Right atrium auricular region (tissue), 2 donors: ENCODE measurements around the gene ADCK2. TPM values are rescaled to one million over a fixed set of nuclear protein-coding genes. Genes with fewer than 3 reads are reported as not detected.
"Not testable (repeated sequence)": the region's sequence is repeated elsewhere in the genome, so short reads cannot be mapped to it uniquely, and the experiment has no call there.

Experiments
- DNase-seq: peaks from one replicate; pipeline ENCODE4 v3.0.0-alpha.2; 2019; ENCODE audit warnings: low spot score
- H3K27ac ChIP-seq, 2 donors: fragments of 200-600 bp; sonication (generic); 1 replicate in 1 of 2; 2 replicates in 1 of 2; pipeline ENCODE4 v1.5.1; 2016 to 2019
- H3K27me3 ChIP-seq, 2 donors: fragments of 200-600 bp; sonication (generic); one replicate each; pipeline versions ENCODE4 v1.5.1 to v1.6.0; 2017 to 2019
- H3K36me3 ChIP-seq: fragments of 200-600 bp; sonication (generic); one replicate; pipeline ENCODE4 v1.5.1; 2016
- H3K4me1 ChIP-seq, 2 donors: fragments of 200-600 bp; sonication (generic); one replicate each; pipeline versions ENCODE4 v1.5.1 to v1.6.0; 2017 to 2019
- H3K4me3 ChIP-seq, 2 donors: fragments of 200-600 bp; sonication (generic); 1 replicate in 1 of 2; 2 replicates in 1 of 2; pipeline ENCODE4 v1.5.1; 2017 to 2019; ENCODE audit warnings: mild to moderate bottlenecking in 1 of 2, moderate library complexity in 1 of 2
- H3K9me3 ChIP-seq, 2 donors: fragments of 200-600 bp; sonication (generic); one replicate each; pipeline ENCODE4 v1.5.1; 2019
- total RNA-seq, 2 donors: library from RNA; depleted of rRNA; stranded (reverse); fragments of >200 nt; gene quantifications; one replicate each; pipeline ENCODE4 v1.1.0, GENCODE V29; 2016
- TF ChIP-seq, protein P1 (sequence below), 2 donors: fragments of 200-600 bp; sonication (generic); IDR thresholded peaks; one replicate each; pipeline ENCODE4 v1.5.1; 2019; ENCODE audit warnings: antibody characterized with exemption in 2 of 2

The ADCK2 gene
- total RNA-seq, 2 donors from 2014 or later = 16.6 to 21.8 TPM

- H3K27ac ChIP-seq = no peak overlapping the region
- H3K4me1 ChIP-seq = no peaks in the 10 kb centered on the region
- H3K9me3 ChIP-seq = no peaks in the 10 kb centered on the region
- no peak for DNase-seq
- no peak overlapping the region for H3K4me3 ChIP-seq
- H3K36me3 ChIP-seq = peaks cover 7% of the 10 kb centered on the region
- TF ChIP-seq, protein P1, sequence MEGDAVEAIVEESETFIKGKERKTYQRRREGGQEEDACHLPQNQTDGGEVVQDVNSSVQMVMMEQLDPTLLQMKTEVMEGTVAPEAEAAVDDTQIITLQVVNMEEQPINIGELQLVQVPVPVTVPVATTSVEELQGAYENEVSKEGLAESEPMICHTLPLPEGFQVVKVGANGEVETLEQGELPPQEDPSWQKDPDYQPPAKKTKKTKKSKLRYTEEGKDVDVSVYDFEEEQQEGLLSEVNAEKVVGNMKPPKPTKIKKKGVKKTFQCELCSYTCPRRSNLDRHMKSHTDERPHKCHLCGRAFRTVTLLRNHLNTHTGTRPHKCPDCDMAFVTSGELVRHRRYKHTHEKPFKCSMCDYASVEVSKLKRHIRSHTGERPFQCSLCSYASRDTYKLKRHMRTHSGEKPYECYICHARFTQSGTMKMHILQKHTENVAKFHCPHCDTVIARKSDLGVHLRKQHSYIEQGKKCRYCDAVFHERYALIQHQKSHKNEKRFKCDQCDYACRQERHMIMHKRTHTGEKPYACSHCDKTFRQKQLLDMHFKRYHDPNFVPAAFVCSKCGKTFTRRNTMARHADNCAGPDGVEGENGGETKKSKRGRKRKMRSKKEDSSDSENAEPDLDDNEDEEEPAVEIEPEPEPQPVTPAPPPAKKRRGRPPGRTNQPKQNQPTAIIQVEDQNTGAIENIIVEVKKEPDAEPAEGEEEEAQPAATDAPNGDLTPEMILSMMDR (IDR thresholded peaks at IDR 0.05) = peak in 1 of 2 donors; percentile 34
- H3K27me3 ChIP-seq = no peaks in the 10 kb centered on the region
Observed at GRCh38 chr7:140726281-140726680, 53.5 kb downstream of the ADCK2 start.

DNA sequence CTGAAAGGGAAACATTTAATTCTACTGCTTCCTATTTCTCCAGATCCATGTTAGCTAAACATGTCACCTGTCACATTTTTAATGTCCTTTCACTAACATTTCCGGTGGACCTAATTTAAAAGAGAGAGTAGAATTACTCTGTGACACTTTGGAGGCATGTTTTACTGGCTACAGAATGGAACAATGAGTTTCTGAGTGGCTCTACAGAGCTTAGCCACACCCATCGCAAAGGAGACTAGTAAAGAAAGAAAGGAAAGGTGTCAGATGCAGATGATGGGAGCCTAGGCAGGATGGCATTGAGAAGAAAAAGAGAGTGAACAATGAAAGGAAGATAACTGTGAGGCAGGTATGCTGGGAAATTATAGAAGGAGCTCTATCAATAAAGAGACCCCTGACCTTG, 59.7 kb downstream of the ADCK2 start:
- DNase-seq = no peak
- Histone ChIP-seq H3K27me3 (no peaks in the 10 kb centered on the region), H3K36me3 (no peaks in the 10 kb centered on the region), H3K9me3 (no peaks in the 10 kb centered on the region), H3K4me1 (no peaks in the 10 kb centered on the region), H3K27ac (no peak overlapping the region), H3K4me3 (no peak overlapping the region)
- TF ChIP-seq, protein P1 (IDR thresholded peaks at IDR 0.05) = no peak

DNA sequence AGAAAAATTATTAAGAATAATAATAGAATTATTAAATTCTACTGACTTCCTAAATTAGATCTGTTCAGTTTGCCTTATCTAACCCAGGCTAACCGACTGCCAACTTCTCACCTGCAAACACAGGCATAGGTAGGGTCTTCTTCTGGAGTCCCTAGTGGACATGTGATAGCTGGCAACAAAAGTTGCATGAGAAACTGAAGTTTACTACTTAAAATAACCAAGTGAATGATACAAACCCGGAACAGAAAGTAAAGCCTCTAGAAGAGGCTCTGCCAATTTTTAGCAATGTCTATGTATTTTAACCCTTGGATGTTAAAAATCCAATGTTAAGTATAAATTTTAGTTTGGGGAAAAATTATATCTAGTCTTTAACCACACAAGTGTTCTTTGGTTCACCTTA, 61.4 kb downstream of the ADCK2 start:
- H3K4me1 ChIP-seq = no peaks in the 10 kb centered on the region
- H3K27me3 ChIP-seq = no peaks in the 10 kb centered on the region
- H3K9me3 ChIP-seq = no peaks in the 10 kb centered on the region
- DNase-seq = no peak
- peaks cover 14% of the 10 kb centered on the region for H3K36me3 ChIP-seq
- TF ChIP-seq, protein P1 (IDR thresholded peaks at IDR 0.05) = no peak
- H3K27ac ChIP-seq = no peak overlapping the region
- no peak overlapping the region for H3K4me3 ChIP-seq

DNA sequence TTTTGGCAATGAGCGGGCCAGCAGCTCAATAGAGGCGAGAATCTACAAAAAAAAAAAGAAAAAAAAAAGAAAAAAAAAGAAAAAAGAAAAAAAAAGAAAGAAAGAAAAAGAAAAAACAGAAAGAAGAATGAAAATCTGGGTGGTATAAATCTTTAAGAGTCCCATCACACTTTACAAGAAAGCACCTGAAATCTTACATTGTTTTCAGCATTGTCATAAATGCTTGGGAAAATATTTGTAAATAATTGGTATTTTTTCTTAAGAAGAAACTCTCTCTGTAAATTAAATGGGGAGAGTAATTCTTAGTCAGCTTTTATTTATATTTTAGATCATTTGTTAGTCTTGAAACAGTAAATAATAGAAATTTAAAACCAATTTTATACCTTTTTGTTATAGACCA, 62.0 kb downstream of the ADCK2 start:
- peaks cover 19% of the 10 kb centered on the region for H3K36me3 ChIP-seq

GRCh38 chr7:140738280-140738679, 65.5 kb downstream of the ADCK2 start:
- no peaks in the 10 kb centered on the region for H3K27me3 ChIP-seq
- H3K36me3 ChIP-seq = peaks cover 25% of the 10 kb centered on the region
- H3K4me3 ChIP-seq = no peak overlapping the region
- H3K27ac ChIP-seq = no peak overlapping the region
- no peaks in the 10 kb centered on the region for H3K4me1 ChIP-seq
- H3K9me3 ChIP-seq = no peaks in the 10 kb centered on the region
- TF ChIP-seq, protein P1 (IDR thresholded peaks at IDR 0.05) = no peak
- no peak for DNase-seq

More for the DNA sequence above, 62.0 kb downstream of the ADCK2 start:
- no peak overlapping the region for H3K4me3 ChIP-seq
- no peaks in the 10 kb centered on the region for H3K4me1 ChIP-seq
- TF ChIP-seq, protein P1 (IDR thresholded peaks at IDR 0.05) = no peak
- H3K27ac ChIP-seq = no peak overlapping the region
- no peaks in the 10 kb centered on the region for H3K27me3 ChIP-seq
- H3K9me3 ChIP-seq = no peaks in the 10 kb centered on the region
- DNase-seq = no peak

DNA sequence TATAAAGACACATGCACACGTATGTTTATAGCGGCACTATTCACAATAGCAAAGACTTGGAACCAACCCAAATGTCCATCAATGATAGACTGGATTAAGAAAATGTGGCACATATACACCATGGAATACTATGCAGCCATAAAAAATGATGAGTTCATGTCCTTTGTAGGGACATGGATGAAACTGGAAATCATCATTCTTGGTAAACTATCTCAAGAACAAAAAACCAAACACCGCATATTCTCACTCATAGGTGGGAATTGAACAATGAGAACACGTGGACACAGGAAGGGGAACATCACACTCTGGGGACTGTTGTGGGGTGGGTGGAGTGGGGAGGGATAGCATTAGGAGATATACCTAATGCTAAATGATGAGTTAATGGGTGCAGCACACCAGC, 70.5 kb downstream of the ADCK2 start:
- not testable (repeated sequence) for H3K4me1 ChIP-seq, DNase-seq, H3K27me3 ChIP-seq, H3K27ac ChIP-seq, H3K4me3 ChIP-seq, H3K9me3 ChIP-seq
- peaks cover 24% of the 10 kb centered on the region for H3K36me3 ChIP-seq
